Lung (tissue), 12 donors: ENCODE data around the gene KSR1. TPM values are rescaled to one million over a fixed set of nuclear protein-coding genes. Genes with fewer than 3 reads are reported as not detected.
A peak's percentile ranks its signal among the peaks of the same experiment; 100 is the strongest.
"Not testable (repeated sequence)": the region's sequence is repeated elsewhere in the genome, so short reads cannot be mapped to it uniquely, and the experiment has no call there.

Experiments
- ATAC-seq: fragments of 200-7000 bp; cut with Tn5 transposase; one replicate; pipeline ENCODE4 v1.9.1; 2020; ENCODE audit warnings: moderate number of reproducible peaks; ENCODE audit not compliant: insufficient read depth, low FRiP score
- DNase-seq, 3 donors: peaks; one replicate each; pipeline ENCODE4 v3.0.0-alpha.2; 2013 to 2017
- H3K27ac ChIP-seq, 2 donors: one replicate each; pipeline ENCODE4 v1.5.1; 2013; ENCODE audit warnings: mild to moderate bottlenecking in 2 of 2, moderate library complexity in 2 of 2, control low read depth in 1 of 2, inconsistent platforms in 1 of 2, low read depth in 1 of 2, low read length in 1 of 2
- H3K27me3 ChIP-seq, 3 donors: one replicate each; pipeline ENCODE4 v1.5.1; 2013; ENCODE audit warnings: low read length in 2 of 3; ENCODE audit not compliant: control insufficient read depth in 3 of 3, insufficient read depth in 3 of 3
- H3K36me3 ChIP-seq, 4 donors: one replicate each; pipeline ENCODE4 v1.5.1; 2013; ENCODE audit warnings: low read length in 4 of 4, mild to moderate bottlenecking in 1 of 4, moderate library complexity in 1 of 4; ENCODE audit not compliant: control insufficient read depth in 4 of 4, insufficient read depth in 4 of 4
- H3K4me1 ChIP-seq, 5 donors: one replicate each; pipeline ENCODE4 v1.5.1; 2013; ENCODE audit warnings: low read length in 5 of 5, mild to moderate bottlenecking in 2 of 5, moderate library complexity in 1 of 5; ENCODE audit not compliant: control insufficient read depth in 5 of 5, insufficient read depth in 5 of 5
- H3K4me3 ChIP-seq: one replicate; pipeline ENCODE4 v1.5.1; 2013; ENCODE audit warnings: mild to moderate bottlenecking, control low read depth, moderate library complexity
- H3K9ac ChIP-seq, 2 donors: one replicate each; pipeline ENCODE4 v1.5.1; 2013; ENCODE audit warnings: low read length in 2 of 2, control low read depth in 1 of 2; ENCODE audit not compliant: insufficient read depth in 1 of 2
- H3K9me3 ChIP-seq, 4 donors: one replicate each; pipeline ENCODE4 v1.5.1; 2013; ENCODE audit warnings: low read length in 3 of 4, mild to moderate bottlenecking in 1 of 4, moderate library complexity in 1 of 4; ENCODE audit not compliant: control insufficient read depth in 4 of 4, insufficient read depth in 3 of 4
- CTCF ChIP-seq: IDR thresholded peaks from 2 replicates; pipeline ENCODE4 v1.5.1; 2012; ENCODE audit warnings: mild to moderate bottlenecking; ENCODE audit errors: control extremely low read depth, extremely low read depth
- WGBS, 2 donors: extraction: QIAGEN DNeasy Blood & Tissue Kit; methylation state at CpG; one replicate each; pipeline ENCODE4 v1.1.7; 2013; 5-methylcytosine and 5-hydroxymethylcytosine counted together
- polyA plus RNA-seq, 2 donors: library from polyadenylated mRNA; stranded (reverse); fragments of 200-250 nt; gene quantifications; one replicate each; pipeline ENCODE4 v1.2.1, GENCODE V29; 2013
- total RNA-seq, 2 donors: library from RNA; depleted of rRNA in 1 of 2; stranded (reverse); fragments of >200 nt in 1 of 2; gene quantifications; one replicate each; pipeline ENCODE4 v1.2.1, GENCODE V29; 2014 to 2021
- donor health status: control.
- donor health status: control.
- donor health status: Bipolar disorder and iron deficiency.
- donor health status: healthy.
- donor health status: DM: yes; HTN: yes; CAD: no.

Gene KSR1
- total and polyA plus RNA-seq, 4 donors, result 26.8 to 70.0 (median 42.3) TPM

- Histone ChIP-seq H3K4me3 (no peak overlapping the region), H3K4me1 (peaks cover 3 to 44% (median 24%) of the 10 kb centered on the region in 5 donors), H3K27me3 (no peaks in the 10 kb centered on the region), H3K27ac (no peak overlapping the region), H3K9ac (no peak overlapping the region), H3K9me3 (peaks cover 0 to 2% (median 0%) of the 10 kb centered on the region in 4 donors), H3K36me3 (no peaks in the 10 kb centered on the region)
- ATAC-seq (no peak), DNase-seq (peak in 1 of 3 donors; percentile 69)
- 87 to 90% methylated on average over 8 of the region's 8 CpGs for WGBS, 2 donors
- no peak for TF ChIP-seq CTCF
Measured at GRCh38 chr17:27498615-27499309, 42.5 kb downstream of the KSR1 start.

GRCh38 chr17:27499451-27500265 is 43.4 kb downstream of the KSR1 start:
- ATAC-seq, result no peak
- no peak overlapping the region for H3K4me3 ChIP-seq
- H3K9ac ChIP-seq, result no peak overlapping the region
- 92 to 95% methylated on average over 11 of the region's 11 CpGs for WGBS, 2 donors
- TF ChIP-seq CTCF, result no peak
- H3K27me3 ChIP-seq, result no peaks in the 10 kb centered on the region
- DNase-seq, result no peak
- H3K27ac ChIP-seq, result no peak overlapping the region
- H3K9me3 ChIP-seq, result peaks cover 0 to 2% (median 0%) of the 10 kb centered on the region in 4 donors
- H3K36me3 ChIP-seq, result no peaks in the 10 kb centered on the region
- H3K4me1 ChIP-seq, result peaks cover 0 to 35% (median 24%) of the 10 kb centered on the region in 5 donors

GRCh38 chr17:27501338-27501737 is 45.1 kb downstream of the KSR1 start:
- not testable (repeated sequence) for H3K27ac ChIP-seq, ATAC-seq, H3K27me3 ChIP-seq, H3K4me3 ChIP-seq, H3K9ac ChIP-seq, H3K9me3 ChIP-seq, DNase-seq, H3K36me3 ChIP-seq
- peaks cover 0 to 26% (median 20%) of the 10 kb centered on the region in 5 donors for H3K4me1 ChIP-seq
- 98% methylated on average over 3 of the region's 3 CpGs for WGBS, 2 donors
